PFSK-1 (cell line): ENCODE data around the gene RNASEH2C.

Experiments used
- FOXP2 ChIP-seq: optimal IDR thresholded peaks from 2 replicates; pipeline ENCODE3; 2011; ENCODE audit warnings: borderline replicate concordance, control low read depth, inconsistent platforms; ENCODE audit not compliant: insufficient read depth; ENCODE audit errors: extremely low read length, extremely low read depth
- POLR2AphosphoS5 ChIP-seq: IDR thresholded peaks from 2 replicates; pipeline ENCODE4 v1.6.1; 2012; ENCODE audit warnings: low read depth, mild to moderate bottlenecking, control low read depth, low read length, moderate library complexity
- SIN3A ChIP-seq: IDR thresholded peaks from 2 replicates; pipeline ENCODE4 v1.6.1; 2012; ENCODE audit warnings: mild to moderate bottlenecking, low read length, moderate library complexity, borderline replicate concordance; ENCODE audit not compliant: insufficient read depth
- TAF1 ChIP-seq: IDR thresholded peaks from 2 replicates; pipeline ENCODE4 v1.6.1; 2012; ENCODE audit warnings: low read length, control low read depth, borderline replicate concordance; ENCODE audit not compliant: insufficient read depth
- TF ChIP-seq, protein P1 (sequence below), 2 experiments: IDR thresholded peaks; 2 replicates each; pipeline versions ENCODE4 v1.6.1 to v1.8.0; 2011 to 2012; ENCODE audit warnings: low read depth in 2 of 2, low read length in 2 of 2, control low read depth in 1 of 2, inconsistent platforms in 1 of 2, mild to moderate bottlenecking in 1 of 2, moderate library complexity in 1 of 2; ENCODE audit not compliant: insufficient read depth in 1 of 2

The RNASEH2C gene

DNA sequence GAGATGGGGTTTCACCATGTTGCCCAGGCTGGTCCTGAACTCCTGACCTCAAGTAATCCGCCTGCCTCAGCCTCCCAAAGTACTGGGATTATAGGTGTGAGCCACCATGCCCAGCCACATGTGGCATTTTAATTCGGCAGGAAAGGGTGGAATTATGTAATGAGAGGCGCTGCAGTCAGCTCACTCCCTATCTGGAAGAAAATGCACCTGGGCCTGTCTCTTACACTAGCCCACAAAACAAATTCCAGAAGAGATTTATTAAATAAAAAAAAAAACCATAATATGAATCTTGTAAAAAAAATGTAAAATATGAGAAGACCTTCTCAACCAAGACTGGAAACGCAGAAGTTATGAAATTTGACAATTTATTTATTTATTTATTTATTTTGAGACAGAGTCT lies 16.8 kb downstream of the RNASEH2C start:
- TF ChIP-seq POLR2AphosphoS5, result no peak
- TF ChIP-seq, protein P1, sequence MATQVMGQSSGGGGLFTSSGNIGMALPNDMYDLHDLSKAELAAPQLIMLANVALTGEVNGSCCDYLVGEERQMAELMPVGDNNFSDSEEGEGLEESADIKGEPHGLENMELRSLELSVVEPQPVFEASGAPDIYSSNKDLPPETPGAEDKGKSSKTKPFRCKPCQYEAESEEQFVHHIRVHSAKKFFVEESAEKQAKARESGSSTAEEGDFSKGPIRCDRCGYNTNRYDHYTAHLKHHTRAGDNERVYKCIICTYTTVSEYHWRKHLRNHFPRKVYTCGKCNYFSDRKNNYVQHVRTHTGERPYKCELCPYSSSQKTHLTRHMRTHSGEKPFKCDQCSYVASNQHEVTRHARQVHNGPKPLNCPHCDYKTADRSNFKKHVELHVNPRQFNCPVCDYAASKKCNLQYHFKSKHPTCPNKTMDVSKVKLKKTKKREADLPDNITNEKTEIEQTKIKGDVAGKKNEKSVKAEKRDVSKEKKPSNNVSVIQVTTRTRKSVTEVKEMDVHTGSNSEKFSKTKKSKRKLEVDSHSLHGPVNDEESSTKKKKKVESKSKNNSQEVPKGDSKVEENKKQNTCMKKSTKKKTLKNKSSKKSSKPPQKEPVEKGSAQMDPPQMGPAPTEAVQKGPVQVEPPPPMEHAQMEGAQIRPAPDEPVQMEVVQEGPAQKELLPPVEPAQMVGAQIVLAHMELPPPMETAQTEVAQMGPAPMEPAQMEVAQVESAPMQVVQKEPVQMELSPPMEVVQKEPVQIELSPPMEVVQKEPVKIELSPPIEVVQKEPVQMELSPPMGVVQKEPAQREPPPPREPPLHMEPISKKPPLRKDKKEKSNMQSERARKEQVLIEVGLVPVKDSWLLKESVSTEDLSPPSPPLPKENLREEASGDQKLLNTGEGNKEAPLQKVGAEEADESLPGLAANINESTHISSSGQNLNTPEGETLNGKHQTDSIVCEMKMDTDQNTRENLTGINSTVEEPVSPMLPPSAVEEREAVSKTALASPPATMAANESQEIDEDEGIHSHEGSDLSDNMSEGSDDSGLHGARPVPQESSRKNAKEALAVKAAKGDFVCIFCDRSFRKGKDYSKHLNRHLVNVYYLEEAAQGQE (IDR thresholded peaks at IDR 0.05; ENCODE audit: insufficient read depth in 1 of 2, low read depth in 2 of 2, low read length in 2 of 2), result no peak
- TF ChIP-seq TAF1, result no peak
- no peak for TF ChIP-seq SIN3A
- TF ChIP-seq FOXP2, result no peak

DNA sequence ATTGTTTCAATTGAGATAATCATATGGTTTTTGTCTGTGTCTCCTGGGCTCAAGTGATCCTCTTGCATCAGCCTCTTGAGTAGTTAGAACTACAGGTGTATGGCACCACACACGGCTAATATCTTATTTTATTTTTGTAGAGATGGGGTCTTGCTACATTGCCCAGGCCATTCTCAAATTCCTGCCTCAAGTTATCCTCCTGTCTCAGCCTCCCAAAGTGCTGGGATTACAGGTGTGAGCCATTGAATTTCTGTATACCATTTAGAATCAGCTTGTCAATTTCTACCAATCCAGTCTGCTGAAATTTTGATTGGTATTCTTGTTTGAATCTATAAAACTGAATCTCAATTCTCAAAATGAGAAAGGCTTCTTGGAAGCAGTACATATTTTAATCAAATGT lies 18.9 kb downstream of the RNASEH2C start:
- TF ChIP-seq SIN3A, result no peak
- no peak for TF ChIP-seq POLR2AphosphoS5
- TF ChIP-seq, protein P1 (IDR thresholded peaks at IDR 0.05; ENCODE audit: insufficient read depth in 1 of 2, low read depth in 2 of 2, low read length in 2 of 2), result no peak
- no peak for TF ChIP-seq TAF1
- no peak for TF ChIP-seq FOXP2

DNA sequence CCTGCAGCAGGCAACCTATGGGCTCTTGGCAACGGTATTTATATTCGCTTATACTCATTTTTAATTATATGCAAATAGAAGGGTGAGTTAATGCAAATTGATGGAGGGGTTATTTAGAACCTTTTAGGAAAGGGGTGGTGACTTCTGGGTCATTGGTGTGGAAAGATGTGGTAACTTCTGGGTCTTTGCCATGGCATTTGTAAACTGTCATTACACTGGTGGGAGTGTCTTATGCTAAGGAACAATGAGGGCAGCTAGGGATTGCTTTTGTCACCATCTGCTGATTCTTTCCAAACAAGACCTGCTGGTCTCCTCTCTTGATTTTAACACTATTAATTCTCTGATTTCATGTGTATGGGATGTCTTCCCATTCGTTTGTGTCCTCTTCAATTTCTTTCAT lies 20.2 kb downstream of the RNASEH2C start:
- TF ChIP-seq POLR2AphosphoS5 (no peak), SIN3A (no peak), TAF1 (no peak), FOXP2 (no peak)
- TF ChIP-seq, protein P1 (IDR thresholded peaks at IDR 0.05; ENCODE audit: insufficient read depth in 1 of 2, low read depth in 2 of 2, low read length in 2 of 2), result no peak

DNA sequence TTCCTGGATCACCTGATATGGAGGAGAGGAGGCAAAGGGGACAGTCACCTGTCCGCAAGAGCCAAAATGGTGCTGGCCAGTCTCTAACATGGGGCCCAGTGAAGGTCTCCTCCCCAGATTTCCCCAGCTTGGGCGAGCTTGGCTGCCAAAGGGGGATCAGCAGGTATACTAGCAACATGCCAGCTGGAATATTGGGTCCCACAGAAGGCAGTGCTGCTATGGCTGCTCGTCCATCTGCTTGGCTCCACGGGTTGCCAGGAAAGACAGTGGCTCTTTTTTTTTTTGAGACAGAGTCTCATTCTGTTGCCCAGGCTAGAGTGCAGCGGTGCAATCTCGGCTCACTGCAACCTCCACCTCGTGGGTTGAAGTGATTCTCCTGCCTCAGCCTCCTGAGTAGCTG lies 21.3 kb downstream of the RNASEH2C start:
- TF ChIP-seq POLR2AphosphoS5, result no peak
- TF ChIP-seq TAF1, result no peak
- TF ChIP-seq SIN3A, result no peak
- TF ChIP-seq FOXP2, result no peak
- TF ChIP-seq, protein P1 (IDR thresholded peaks at IDR 0.05; ENCODE audit: insufficient read depth in 1 of 2, low read depth in 2 of 2, low read length in 2 of 2), result no peak

DNA sequence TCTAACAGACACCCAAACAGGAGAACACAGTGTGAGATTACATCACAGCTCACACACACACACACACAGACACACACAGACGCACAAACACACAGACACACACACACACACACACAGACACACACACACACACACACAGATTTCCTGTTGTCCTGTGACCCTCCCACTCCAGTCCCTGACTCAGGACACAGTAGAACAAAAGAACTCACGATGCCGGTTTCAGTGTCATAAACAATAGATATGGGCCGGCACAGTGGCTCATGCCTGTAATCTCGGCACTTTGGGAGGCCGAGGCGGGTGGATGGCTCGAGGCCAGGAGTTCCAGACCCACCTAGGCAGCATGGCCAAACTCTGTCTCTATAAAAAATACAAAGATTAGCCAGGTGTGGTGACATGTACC lies 22.4 kb downstream of the RNASEH2C start:
- TF ChIP-seq SIN3A (no peak), FOXP2 (peak; percentile 91)
